Neural cell (in vitro differentiated cells): Measurements from ENCODE around the gene CDK4. TPM values are rescaled to one million over a fixed set of nuclear protein-coding genes. Genes with fewer than 3 reads are reported as not detected.

Source experiments
- H2AFZ ChIP-seq: fragments of 200-600, 300-800 bp; sonication (generic), shearing (Covaris generic); 2 replicates; pipeline ENCODE4 v1.6.0; 2014; ENCODE audit warnings: low read depth, mild to moderate bottlenecking, antibody characterized with exemption, low read length, moderate library complexity
- H3F3A ChIP-seq: fragments of 200-600 bp; shearing (Covaris generic); 2 replicates; pipeline ENCODE4 v1.6.1; 2016; ENCODE audit warnings: mild to moderate bottlenecking, moderate library complexity, mixed read lengths, antibody characterized with exemption, low read length; ENCODE audit not compliant: insufficient read depth, poor library complexity, severe bottlenecking
- H3K27ac ChIP-seq: fragments of 200-600, 300-800 bp; sonication (generic), shearing (Covaris generic); 2 replicates; pipeline ENCODE4 v1.5.1; 2014; ENCODE audit warnings: mild to moderate bottlenecking, low read length, moderate library complexity
- H3K27me3 ChIP-seq: fragments of 300-800, 200-600 bp; sonication (generic), shearing (Covaris generic); 2 replicates; pipeline ENCODE4 v1.6.0; 2014; ENCODE audit warnings: mild to moderate bottlenecking, low read depth, low read length, moderate library complexity; ENCODE audit not compliant: insufficient read depth
- H3K36me3 ChIP-seq: fragments of 300-800, 200-600 bp; sonication (generic), shearing (Covaris generic); 2 replicates; pipeline ENCODE4 v1.5.1; 2014; ENCODE audit warnings: mild to moderate bottlenecking, antibody characterized with exemption, low read length, moderate library complexity; ENCODE audit not compliant: insufficient read depth
- H3K4me2 ChIP-seq: fragments of 300-800, 200-600 bp; sonication (generic), shearing (Covaris generic); 2 replicates; pipeline ENCODE4 v1.6.0; 2014; ENCODE audit warnings: mild to moderate bottlenecking, low read length
- H3K4me3 ChIP-seq: fragments of 300-800, 200-600 bp; sonication (generic), shearing (Covaris generic); 2 replicates; pipeline ENCODE4 v1.5.1; 2014; ENCODE audit warnings: mild to moderate bottlenecking, low read length, moderate library complexity
- H3K79me2 ChIP-seq: fragments of 200-600 bp; shearing (Covaris generic); replicated peaks from 2 replicates; pipeline ENCODE4 v1.6.0; 2014; ENCODE audit warnings: mild to moderate bottlenecking, low read length, moderate library complexity; ENCODE audit not compliant: insufficient read depth
- H3K9ac ChIP-seq: fragments of 300-800, 200-600 bp; sonication (generic), shearing (Covaris generic); 2 replicates; pipeline ENCODE4 v1.6.1; 2016; ENCODE audit warnings: mild to moderate bottlenecking, low read length, mixed read lengths
- H3K9me2 ChIP-seq: fragments of 200-600 bp; shearing (Covaris generic); 2 replicates; pipeline ENCODE4 v1.6.1; 2016; ENCODE audit warnings: mild to moderate bottlenecking, low read length, mixed read lengths; ENCODE audit not compliant: insufficient read depth
- H3K9me3 ChIP-seq: fragments of 200-600, 300-800 bp; sonication (generic), shearing (Covaris generic); 2 replicates; pipeline ENCODE4 v1.6.1; 2016; ENCODE audit warnings: mild to moderate bottlenecking, mixed run types, low read length, moderate library complexity, mixed read lengths
- H4K20me1 ChIP-seq: fragments of 200-600 bp; shearing (Covaris generic); 2 replicates; pipeline ENCODE4 v1.6.1; 2016; ENCODE audit warnings: mild to moderate bottlenecking, mixed run types; ENCODE audit not compliant: insufficient read depth
- EP300 ChIP-seq: fragments of 450-650 bp; conservative IDR thresholded peaks from 2 replicates; pipeline ENCODE4 v1.6.1; 2014; ENCODE audit warnings: antibody characterized with exemption, mild to moderate bottlenecking, moderate library complexity; ENCODE audit not compliant: poor library complexity, severe bottlenecking
- EZH2 ChIP-seq: fragments of 200-600, 300-800 bp; shearing (Covaris generic), sonication (generic); IDR thresholded peaks from 2 replicates; pipeline ENCODE4 v1.6.1; 2014; ENCODE audit warnings: antibody characterized with exemption, low read length, borderline replicate concordance, mild to moderate bottlenecking; ENCODE audit not compliant: insufficient read depth, poor library complexity, severe bottlenecking
- MXI1 ChIP-seq: fragments of 450-650 bp; conservative IDR thresholded peaks from 2 replicates; pipeline ENCODE4 v1.6.1; 2014; ENCODE audit warnings: antibody characterized with exemption, mild to moderate bottlenecking; ENCODE audit not compliant: poor library complexity, severe bottlenecking
- POLR2AphosphoS5 ChIP-seq: IDR thresholded peaks from 2 replicates; pipeline ENCODE4 v1.6.1; 2012
- RAD21 ChIP-seq: fragments of 450-650 bp; conservative IDR thresholded peaks from 2 replicates; pipeline ENCODE4 v1.6.1; 2014; ENCODE audit warnings: antibody characterized with exemption, mild to moderate bottlenecking, moderate library complexity
- SMC3 ChIP-seq: fragments of 450-650 bp; conservative IDR thresholded peaks from 2 replicates; pipeline ENCODE4 v1.6.1; 2014; ENCODE audit warnings: antibody characterized with exemption, mild to moderate bottlenecking, moderate library complexity; ENCODE audit not compliant: poor library complexity
- TAF1 ChIP-seq: IDR thresholded peaks from 2 replicates; pipeline ENCODE4 v1.6.1; 2012; ENCODE audit warnings: low read depth
- polyA plus RNA-seq: library from polyadenylated mRNA; depleted of rRNA; stranded (reverse); fragments of >200 nt; gene quantifications from 2 replicates; pipeline ENCODE4 v1.2.3, GENCODE V29; 2014
- TF ChIP-seq, protein P1 (sequence below): IDR thresholded peaks from 2 replicates; pipeline ENCODE4 v1.6.1; 2012; ENCODE audit warnings: borderline replicate concordance
- TF ChIP-seq, protein P2 (sequence below): fragments of 450-650 bp; IDR thresholded peaks from 2 replicates; pipeline ENCODE4 v1.5.1; 2014; ENCODE audit warnings: antibody characterized with exemption, mild to moderate bottlenecking, moderate library complexity; ENCODE audit not compliant: poor library complexity, severe bottlenecking

CDK4 gene
- polyA plus RNA-seq, 1 donor from 2014 or later = 104 TPM

DNA sequence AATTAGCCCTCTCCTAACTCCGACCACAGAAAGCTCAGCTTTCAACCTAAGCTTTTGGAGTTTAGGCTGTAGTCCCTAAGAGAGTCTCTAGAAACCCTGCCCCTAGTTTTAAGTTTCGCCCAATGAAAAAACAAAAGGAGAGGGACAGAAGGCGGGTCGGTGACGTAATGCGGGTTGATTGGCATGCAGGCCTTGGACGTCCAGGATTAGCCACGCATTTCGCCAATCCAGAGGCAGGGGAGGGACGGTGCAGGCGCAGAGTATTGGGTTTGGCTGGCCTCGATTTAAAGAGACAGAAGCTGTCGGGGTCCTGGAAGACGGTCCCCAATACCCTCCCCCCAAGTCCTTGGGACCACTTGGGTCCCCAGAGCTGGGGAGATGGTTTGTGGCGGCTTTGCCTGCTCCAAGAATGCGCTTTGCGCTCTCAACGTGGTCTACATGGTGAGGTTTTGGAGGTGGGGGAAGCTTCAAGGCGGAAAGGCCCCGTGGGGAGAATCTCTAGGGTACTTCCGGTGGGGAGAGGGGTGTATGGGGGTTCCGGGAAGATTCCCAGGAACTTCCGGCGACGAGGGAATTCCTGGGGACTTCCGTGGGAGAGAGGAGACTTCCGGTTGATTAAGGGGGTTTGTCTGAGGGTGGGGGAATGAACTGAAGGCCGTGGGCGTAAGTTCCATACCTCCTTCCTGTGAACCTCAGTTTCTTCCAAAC is 7.2 kb downstream of the CDK4 start, which contains the start of gene TSPAN31:
Gene TSPAN31 (plus strand): TSS at position 263 of the 708 bp plus-strand sequence. CDS start 116 bp downstream, at position 379.
- Histone ChIP-seq H3K9me2 (no peaks in the 10 kb centered on the region), H3K9ac (peak within 1 kb of the TSS; percentile 87), H3K27me3 (no peaks in the 10 kb centered on the region), H3K79me2 (peaks cover 7% of the 10 kb centered on the region), H3K36me3 (peaks cover 7% of the 10 kb centered on the region), H3K9me3 (no peaks in the 10 kb centered on the region), H3K4me3 (peak within 1 kb of the TSS; percentile 71), H3K4me2 (peak within 1 kb of the TSS; percentile 87), H3F3A (no peaks in the 10 kb centered on the region), H3K27ac (peak within 1 kb of the TSS; percentile 94), H4K20me1 (no peaks in the 10 kb centered on the region), H2AFZ (peak within 1 kb of the TSS; percentile 89)
- TF ChIP-seq TAF1 (peak; percentile 42), MXI1 (peak; percentile 77), RAD21 (peak; percentile 24), POLR2AphosphoS5 (peak; percentile 79), SMC3 (no peak), EP300 (peak; percentile 37), EZH2 (no peak)
- TF ChIP-seq, protein P1, sequence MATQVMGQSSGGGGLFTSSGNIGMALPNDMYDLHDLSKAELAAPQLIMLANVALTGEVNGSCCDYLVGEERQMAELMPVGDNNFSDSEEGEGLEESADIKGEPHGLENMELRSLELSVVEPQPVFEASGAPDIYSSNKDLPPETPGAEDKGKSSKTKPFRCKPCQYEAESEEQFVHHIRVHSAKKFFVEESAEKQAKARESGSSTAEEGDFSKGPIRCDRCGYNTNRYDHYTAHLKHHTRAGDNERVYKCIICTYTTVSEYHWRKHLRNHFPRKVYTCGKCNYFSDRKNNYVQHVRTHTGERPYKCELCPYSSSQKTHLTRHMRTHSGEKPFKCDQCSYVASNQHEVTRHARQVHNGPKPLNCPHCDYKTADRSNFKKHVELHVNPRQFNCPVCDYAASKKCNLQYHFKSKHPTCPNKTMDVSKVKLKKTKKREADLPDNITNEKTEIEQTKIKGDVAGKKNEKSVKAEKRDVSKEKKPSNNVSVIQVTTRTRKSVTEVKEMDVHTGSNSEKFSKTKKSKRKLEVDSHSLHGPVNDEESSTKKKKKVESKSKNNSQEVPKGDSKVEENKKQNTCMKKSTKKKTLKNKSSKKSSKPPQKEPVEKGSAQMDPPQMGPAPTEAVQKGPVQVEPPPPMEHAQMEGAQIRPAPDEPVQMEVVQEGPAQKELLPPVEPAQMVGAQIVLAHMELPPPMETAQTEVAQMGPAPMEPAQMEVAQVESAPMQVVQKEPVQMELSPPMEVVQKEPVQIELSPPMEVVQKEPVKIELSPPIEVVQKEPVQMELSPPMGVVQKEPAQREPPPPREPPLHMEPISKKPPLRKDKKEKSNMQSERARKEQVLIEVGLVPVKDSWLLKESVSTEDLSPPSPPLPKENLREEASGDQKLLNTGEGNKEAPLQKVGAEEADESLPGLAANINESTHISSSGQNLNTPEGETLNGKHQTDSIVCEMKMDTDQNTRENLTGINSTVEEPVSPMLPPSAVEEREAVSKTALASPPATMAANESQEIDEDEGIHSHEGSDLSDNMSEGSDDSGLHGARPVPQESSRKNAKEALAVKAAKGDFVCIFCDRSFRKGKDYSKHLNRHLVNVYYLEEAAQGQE = peak; percentile 71
- TF ChIP-seq, protein P2, sequence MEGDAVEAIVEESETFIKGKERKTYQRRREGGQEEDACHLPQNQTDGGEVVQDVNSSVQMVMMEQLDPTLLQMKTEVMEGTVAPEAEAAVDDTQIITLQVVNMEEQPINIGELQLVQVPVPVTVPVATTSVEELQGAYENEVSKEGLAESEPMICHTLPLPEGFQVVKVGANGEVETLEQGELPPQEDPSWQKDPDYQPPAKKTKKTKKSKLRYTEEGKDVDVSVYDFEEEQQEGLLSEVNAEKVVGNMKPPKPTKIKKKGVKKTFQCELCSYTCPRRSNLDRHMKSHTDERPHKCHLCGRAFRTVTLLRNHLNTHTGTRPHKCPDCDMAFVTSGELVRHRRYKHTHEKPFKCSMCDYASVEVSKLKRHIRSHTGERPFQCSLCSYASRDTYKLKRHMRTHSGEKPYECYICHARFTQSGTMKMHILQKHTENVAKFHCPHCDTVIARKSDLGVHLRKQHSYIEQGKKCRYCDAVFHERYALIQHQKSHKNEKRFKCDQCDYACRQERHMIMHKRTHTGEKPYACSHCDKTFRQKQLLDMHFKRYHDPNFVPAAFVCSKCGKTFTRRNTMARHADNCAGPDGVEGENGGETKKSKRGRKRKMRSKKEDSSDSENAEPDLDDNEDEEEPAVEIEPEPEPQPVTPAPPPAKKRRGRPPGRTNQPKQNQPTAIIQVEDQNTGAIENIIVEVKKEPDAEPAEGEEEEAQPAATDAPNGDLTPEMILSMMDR = no peak

DNA sequence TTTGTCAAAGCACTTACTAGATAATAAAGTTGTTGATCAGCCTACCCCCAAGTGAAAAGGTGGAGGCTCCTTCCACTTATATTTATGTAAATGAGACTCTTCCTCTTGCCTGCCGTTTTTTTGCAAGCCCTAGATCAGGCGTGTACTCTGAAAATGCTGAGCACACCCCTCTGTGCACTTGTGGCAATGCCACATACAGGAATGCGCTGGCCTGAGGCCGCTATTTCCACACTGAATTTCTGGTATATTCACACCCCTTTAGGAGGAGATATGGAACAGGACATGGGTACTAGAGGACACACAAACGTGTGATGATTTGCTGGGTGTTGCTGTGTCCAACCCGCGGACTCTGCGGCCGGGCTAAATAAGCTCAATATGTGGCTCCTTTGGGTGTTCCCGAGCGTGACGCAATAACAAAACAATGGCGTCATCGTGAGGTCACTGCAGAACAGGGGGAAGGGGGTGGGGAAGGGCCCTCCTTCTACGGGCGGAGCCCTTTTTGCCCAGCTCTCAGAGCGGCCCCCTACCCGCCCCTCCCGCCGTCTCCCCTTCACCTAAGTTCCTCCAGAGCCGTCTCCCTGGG is 7.8 kb downstream of the CDK4 start:
- no peak for TF ChIP-seq RAD21
- TF ChIP-seq, protein P1 = peak; percentile 36
- TF ChIP-seq TAF1 = peak; percentile 29
- no peak for TF ChIP-seq SMC3

More for the DNA sequence above, 7.8 kb downstream of the CDK4 start:
- no peaks in the 10 kb centered on the region for H4K20me1 ChIP-seq
- H3K27me3 ChIP-seq = no peaks in the 10 kb centered on the region
- H3K9ac ChIP-seq = peak overlapping the region; percentile 87
- peak overlapping the region; percentile 71 for H3K4me3 ChIP-seq
- H3K9me3 ChIP-seq = no peaks in the 10 kb centered on the region
- peak overlapping the region; percentile 28 for H3K4me2 ChIP-seq
- H3K27ac ChIP-seq = peak overlapping the region; percentile 94
- H3K36me3 ChIP-seq = peaks cover 7% of the 10 kb centered on the region
- no peaks in the 10 kb centered on the region for H3F3A ChIP-seq
- peaks cover 4% of the 10 kb centered on the region for H3K79me2 ChIP-seq
- H3K9me2 ChIP-seq = no peaks in the 10 kb centered on the region
- peak overlapping the region; percentile 53 for H2AFZ ChIP-seq
